Adipocyte (in vitro differentiated cells): ENCODE data around the gene RAD50.
A peak's percentile ranks its signal among the peaks of the same experiment; 100 is the strongest.

Source experiments
- DNase-seq: peaks from one replicate; pipeline ENCODE4 v3.0.0-alpha.2; 2015; ENCODE audit warnings: low read depth
- H3K27me3 ChIP-seq: replicated peaks from 2 replicates; pipeline ENCODE4 v1.7.0; 2013; ENCODE audit warnings: mild to moderate bottlenecking, low read length, moderate library complexity; ENCODE audit not compliant: control insufficient read depth, insufficient read depth
- H3K36me3 ChIP-seq: 2 replicates; pipeline ENCODE4 v1.7.0; 2013; ENCODE audit warnings: low read length, mild to moderate bottlenecking, moderate library complexity; ENCODE audit not compliant: control insufficient read depth, insufficient read depth, severe bottlenecking
- H3K4me1 ChIP-seq: 2 replicates; pipeline ENCODE4 v1.7.0; 2013; ENCODE audit warnings: mild to moderate bottlenecking, low read length, moderate library complexity; ENCODE audit not compliant: control insufficient read depth, insufficient read depth
- H3K4me3 ChIP-seq: 2 replicates; pipeline ENCODE4 v1.7.0; 2013; ENCODE audit warnings: mild to moderate bottlenecking, low read length, moderate library complexity
- H3K9ac ChIP-seq: 2 replicates; pipeline ENCODE4 v1.7.0; 2013; ENCODE audit warnings: mild to moderate bottlenecking, low read length, moderate library complexity
- H3K9me3 ChIP-seq: 2 replicates; pipeline ENCODE4 v1.7.0; 2013; ENCODE audit warnings: mild to moderate bottlenecking, low read length, moderate library complexity; ENCODE audit not compliant: control insufficient read depth

RAD50 gene

GRCh38 chr5:132680780-132681475, 124.2 kb downstream of the RAD50 start:
- Histone ChIP-seq H3K9me3 (no peaks in the 10 kb centered on the region), H3K4me3 (no peak overlapping the region), H3K4me1 (peaks cover 13% of the 10 kb centered on the region), H3K27me3 (peaks cover 5% of the 10 kb centered on the region), H3K36me3 (no peaks in the 10 kb centered on the region), H3K9ac (no peak overlapping the region)
- DNase-seq: no peak

GRCh38 chr5:132681476-132681831, 124.7 kb downstream of the RAD50 start:
- H3K4me3 ChIP-seq: no peak overlapping the region
- H3K4me1 ChIP-seq: peaks cover 13% of the 10 kb centered on the region
- no peaks in the 10 kb centered on the region for H3K9me3 ChIP-seq
- peaks cover 5% of the 10 kb centered on the region for H3K27me3 ChIP-seq
- no peaks in the 10 kb centered on the region for H3K36me3 ChIP-seq
- H3K9ac ChIP-seq: no peak overlapping the region
- no peak for DNase-seq

DNA sequence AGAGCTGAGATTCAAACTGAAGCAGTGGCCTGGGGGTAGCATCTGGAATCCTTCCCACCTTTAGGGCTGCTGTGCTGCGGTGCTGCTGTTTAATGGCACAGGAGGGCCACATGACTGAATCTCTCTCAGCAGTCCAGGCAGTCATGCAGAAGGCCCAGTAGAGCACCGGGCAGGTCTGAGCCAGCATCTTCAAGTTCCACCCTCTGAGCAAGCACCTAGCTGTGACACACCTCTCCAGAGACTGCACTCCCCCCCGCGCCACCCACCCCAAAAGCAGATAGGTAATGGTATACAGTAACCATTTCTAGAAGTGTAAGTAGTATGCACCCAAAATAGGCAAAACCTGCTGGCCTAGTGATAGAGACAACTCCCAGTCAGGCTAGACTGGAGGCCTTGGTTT, 125.2 kb downstream of the RAD50 start:
- no peak for DNase-seq
- Histone ChIP-seq H3K4me1 (peaks cover 8% of the 10 kb centered on the region), H3K27me3 (peaks cover 5% of the 10 kb centered on the region), H3K4me3 (no peak overlapping the region), H3K9ac (no peak overlapping the region), H3K36me3 (no peaks in the 10 kb centered on the region), H3K9me3 (no peaks in the 10 kb centered on the region)

- H3K36me3 ChIP-seq: no peaks in the 10 kb centered on the region
- no peak for DNase-seq
- no peak overlapping the region for H3K9ac ChIP-seq
- H3K4me3 ChIP-seq: no peak overlapping the region
- H3K4me1 ChIP-seq: peaks cover 11% of the 10 kb centered on the region
- no peaks in the 10 kb centered on the region for H3K27me3 ChIP-seq
- H3K9me3 ChIP-seq: no peaks in the 10 kb centered on the region
Measured at GRCh38 chr5:132684491-132684890, 127.7 kb downstream of the RAD50 start.

DNA sequence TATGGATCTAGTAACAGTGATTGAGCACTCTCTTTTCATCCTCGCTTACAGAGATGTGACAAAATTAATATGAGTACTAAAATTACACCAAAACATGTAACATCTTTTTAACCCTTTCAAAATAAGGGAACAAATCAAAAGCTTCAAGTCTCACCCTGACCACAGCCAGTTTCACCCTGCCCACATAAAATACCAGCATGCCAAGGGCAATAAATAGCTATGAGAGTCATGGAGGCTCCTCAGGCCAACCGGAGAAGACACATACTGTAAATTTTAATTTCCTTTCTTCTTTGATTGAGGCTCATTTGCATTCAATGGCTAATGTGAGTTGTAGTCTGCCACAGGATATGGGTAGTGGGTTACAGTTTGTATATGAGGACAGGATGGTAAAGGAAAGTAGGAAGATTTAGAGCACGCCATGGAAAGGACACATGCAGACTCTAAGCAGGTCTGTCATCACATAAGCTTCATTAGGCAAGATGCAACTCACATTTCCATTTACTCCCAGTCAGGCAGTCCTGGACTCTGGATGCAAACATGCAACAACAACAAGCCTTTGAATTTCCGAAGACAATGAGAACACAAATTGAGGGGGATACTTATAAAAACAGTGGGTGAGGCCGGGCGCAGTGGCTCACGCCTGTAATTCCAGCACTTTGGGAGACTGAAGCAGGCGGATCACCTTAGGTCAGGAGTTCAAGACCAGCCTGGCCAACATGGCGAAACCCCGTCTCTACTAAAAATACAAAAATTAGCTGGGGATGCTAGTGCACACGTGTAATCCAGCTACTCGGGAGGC, 128.3 kb downstream of the RAD50 start:
- Histone ChIP-seq H3K27me3 (no peaks in the 10 kb centered on the region), H3K9me3 (no peaks in the 10 kb centered on the region), H3K9ac (no peak overlapping the region), H3K36me3 (no peaks in the 10 kb centered on the region), H3K4me3 (no peak overlapping the region), H3K4me1 (peaks cover 11% of the 10 kb centered on the region)
- DNase-seq: no peak

- Histone ChIP-seq H3K4me1 (peaks cover 11% of the 10 kb centered on the region), H3K4me3 (no peak overlapping the region), H3K27me3 (no peaks in the 10 kb centered on the region), H3K9ac (no peak overlapping the region), H3K9me3 (no peaks in the 10 kb centered on the region), H3K36me3 (no peaks in the 10 kb centered on the region)
- no peak for DNase-seq
Measured at GRCh38 chr5:132686193-132686592, 129.4 kb downstream of the RAD50 start.

DNA sequence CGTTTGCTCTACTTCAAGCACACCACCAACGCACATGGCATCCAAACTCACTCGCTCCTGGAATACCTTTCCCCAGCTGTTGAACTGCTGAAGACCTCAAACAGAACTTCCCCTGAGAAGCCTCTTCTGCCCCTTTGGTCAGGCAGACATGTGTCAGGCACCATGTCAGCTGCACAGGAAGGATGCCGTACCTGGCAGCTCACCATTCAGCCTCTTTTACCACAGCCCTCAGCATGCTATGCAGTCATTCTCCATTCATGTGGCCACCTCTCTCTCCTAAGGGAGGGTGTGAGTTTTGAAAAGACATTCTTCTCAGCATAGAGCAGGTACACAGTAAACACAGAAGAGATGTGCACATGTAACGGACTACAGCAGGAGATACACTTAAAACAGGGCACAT, 131.2 kb downstream of the RAD50 start:
- Histone ChIP-seq H3K9ac (no peak overlapping the region), H3K36me3 (no peaks in the 10 kb centered on the region), H3K4me3 (no peak overlapping the region), H3K27me3 (no peaks in the 10 kb centered on the region), H3K4me1 (peaks cover 11% of the 10 kb centered on the region), H3K9me3 (no peaks in the 10 kb centered on the region)
- DNase-seq: no peak

GRCh38 chr5:132688536-132689339, 132.0 kb downstream of the RAD50 start:
- Histone ChIP-seq H3K9me3 (no peaks in the 10 kb centered on the region), H3K4me3 (no peak overlapping the region), H3K9ac (no peak overlapping the region), H3K27me3 (no peaks in the 10 kb centered on the region), H3K36me3 (no peaks in the 10 kb centered on the region), H3K4me1 (peaks cover 11% of the 10 kb centered on the region)
- DNase-seq: peak; percentile 55

DNA sequence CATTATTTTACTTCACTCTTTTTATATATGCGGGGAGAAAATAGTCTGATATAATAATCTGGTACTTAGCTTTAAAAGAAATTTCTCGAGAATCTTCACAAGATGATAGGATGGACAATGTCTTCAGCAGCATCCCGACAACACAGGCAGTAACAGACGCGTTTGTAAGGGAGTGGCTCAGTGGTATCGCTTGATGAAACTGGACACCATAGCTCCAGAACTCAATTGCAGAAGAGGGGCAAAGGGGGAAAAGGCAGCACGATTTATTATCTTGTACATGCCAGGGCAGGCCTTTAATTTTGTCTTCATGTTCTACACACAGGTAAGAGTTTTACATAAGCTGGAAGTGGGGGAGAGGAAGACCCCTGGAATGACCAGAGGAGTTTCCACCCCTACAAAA, 132.7 kb downstream of the RAD50 start:
- H3K9me3 ChIP-seq: no peaks in the 10 kb centered on the region
- no peak for DNase-seq
- H3K36me3 ChIP-seq: no peaks in the 10 kb centered on the region
- no peak overlapping the region for H3K9ac ChIP-seq
- peaks cover 11% of the 10 kb centered on the region for H3K4me1 ChIP-seq
- no peak overlapping the region for H3K4me3 ChIP-seq
- no peaks in the 10 kb centered on the region for H3K27me3 ChIP-seq

DNA sequence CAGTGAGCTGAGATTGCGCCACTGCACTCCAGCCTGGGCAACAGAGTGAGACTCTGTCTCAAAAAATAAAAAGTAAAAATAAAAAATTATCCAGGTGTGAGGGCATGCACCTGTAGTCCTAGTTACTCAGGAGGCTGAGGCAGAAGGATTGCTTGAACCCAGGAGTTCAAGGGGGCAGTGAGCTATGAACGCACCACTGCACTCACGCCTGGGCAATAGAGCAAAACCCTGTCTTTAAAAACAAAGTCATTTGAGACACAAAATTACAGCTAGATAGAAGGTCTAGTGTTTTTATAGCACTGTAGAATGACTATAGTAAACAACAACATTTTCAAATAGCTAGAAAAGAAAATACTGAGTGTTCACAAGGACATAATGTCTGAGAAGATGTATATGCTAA, 133.4 kb downstream of the RAD50 start:
- Histone ChIP-seq H3K4me3 (no peak overlapping the region), H3K9ac (no peak overlapping the region), H3K9me3 (no peaks in the 10 kb centered on the region), H3K36me3 (no peaks in the 10 kb centered on the region), H3K27me3 (no peaks in the 10 kb centered on the region), H3K4me1 (peaks cover 11% of the 10 kb centered on the region)
- no peak for DNase-seq
